Glutamatergic neuron (in vitro differentiated cells): ENCODE data around the gene HHLA2. TPM values are rescaled to one million over a fixed set of nuclear protein-coding genes. Genes with fewer than 3 reads are reported as not detected.

Source experiments
- DNase-seq: peaks from one replicate; pipeline ENCODE4 v3.0.0; 2022
- H3K27ac Mint-ChIP-seq: one replicate; pipeline ENCODE4 v1.8.0; 2020; ENCODE audit warnings: mild to moderate bottlenecking, mixed read lengths, inconsistent platforms; ENCODE audit not compliant: unreplicated experiment
- H3K27me3 Mint-ChIP-seq: one replicate; pipeline ENCODE4 v1.8.0; 2020; ENCODE audit warnings: mild to moderate bottlenecking, moderate library complexity, mixed read lengths, inconsistent platforms; ENCODE audit not compliant: unreplicated experiment
- H3K36me3 Mint-ChIP-seq: one replicate; pipeline ENCODE4 v1.8.0; 2020; ENCODE audit warnings: mild to moderate bottlenecking, mixed read lengths, inconsistent platforms; ENCODE audit not compliant: unreplicated experiment
- H3K4me1 Mint-ChIP-seq: one replicate; pipeline ENCODE4 v1.8.0; 2020; ENCODE audit warnings: mild to moderate bottlenecking, low read depth, mixed read lengths, inconsistent platforms; ENCODE audit not compliant: unreplicated experiment
- H3K4me3 Mint-ChIP-seq: one replicate; pipeline ENCODE4 v1.8.0; 2020; ENCODE audit warnings: mild to moderate bottlenecking, mixed read lengths, inconsistent platforms; ENCODE audit not compliant: unreplicated experiment
- H3K9me3 Mint-ChIP-seq: one replicate; pipeline ENCODE4 v1.8.0; 2020; ENCODE audit warnings: mild to moderate bottlenecking, moderate library complexity, mixed read lengths, inconsistent platforms; ENCODE audit not compliant: unreplicated experiment
- total RNA-seq: library from RNA; stranded (reverse); fragmentation: NEBNext Ultra II Directional; extraction: Animal tissue kit (Norgen Biotek cat#: 25700); gene quantifications from one replicate; pipeline ENCODE4 v1.2.1, GENCODE V29; 2021; ENCODE audit not compliant: unreplicated experiment
- TF ChIP-seq, protein P1 (sequence below): fragments of 200-600 bp; sonication (generic); IDR thresholded peaks from one replicate; pipeline ENCODE4 v1.5.0; 2021; ENCODE audit not compliant: partially characterized antibody, unreplicated experiment

Gene HHLA2
- total RNA-seq, 1 donor from 2014 or later = not detected

DNA sequence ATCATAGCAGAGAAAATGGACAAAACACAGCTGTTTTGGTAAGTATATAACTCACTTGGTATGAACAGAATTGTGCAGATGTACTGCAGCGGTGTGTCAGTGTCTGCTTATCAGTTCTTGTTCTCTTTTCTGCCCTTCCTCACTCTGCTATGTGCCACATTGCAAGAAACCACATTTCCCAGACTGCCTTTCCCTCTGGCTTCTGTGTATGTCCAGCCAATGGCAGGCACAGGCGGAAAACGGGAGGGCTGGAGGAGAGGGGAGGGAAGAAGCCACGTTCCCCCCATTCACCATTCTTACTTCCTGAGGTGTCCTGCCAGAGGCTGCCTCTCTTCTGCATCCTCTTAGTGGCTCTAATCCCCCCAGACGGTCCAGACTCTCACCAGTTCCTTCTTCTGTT lies 15.4 kb downstream of the HHLA2 start:
- Mint-ChIP-seq H3K27ac (no peak overlapping the region), H3K4me3 (no peak overlapping the region), H3K27me3 (no peaks in the 10 kb centered on the region), H3K36me3 (no peaks in the 10 kb centered on the region), H3K4me1 (peaks cover 2% of the 10 kb centered on the region), H3K9me3 (no peaks in the 10 kb centered on the region)
- TF ChIP-seq, protein P1, sequence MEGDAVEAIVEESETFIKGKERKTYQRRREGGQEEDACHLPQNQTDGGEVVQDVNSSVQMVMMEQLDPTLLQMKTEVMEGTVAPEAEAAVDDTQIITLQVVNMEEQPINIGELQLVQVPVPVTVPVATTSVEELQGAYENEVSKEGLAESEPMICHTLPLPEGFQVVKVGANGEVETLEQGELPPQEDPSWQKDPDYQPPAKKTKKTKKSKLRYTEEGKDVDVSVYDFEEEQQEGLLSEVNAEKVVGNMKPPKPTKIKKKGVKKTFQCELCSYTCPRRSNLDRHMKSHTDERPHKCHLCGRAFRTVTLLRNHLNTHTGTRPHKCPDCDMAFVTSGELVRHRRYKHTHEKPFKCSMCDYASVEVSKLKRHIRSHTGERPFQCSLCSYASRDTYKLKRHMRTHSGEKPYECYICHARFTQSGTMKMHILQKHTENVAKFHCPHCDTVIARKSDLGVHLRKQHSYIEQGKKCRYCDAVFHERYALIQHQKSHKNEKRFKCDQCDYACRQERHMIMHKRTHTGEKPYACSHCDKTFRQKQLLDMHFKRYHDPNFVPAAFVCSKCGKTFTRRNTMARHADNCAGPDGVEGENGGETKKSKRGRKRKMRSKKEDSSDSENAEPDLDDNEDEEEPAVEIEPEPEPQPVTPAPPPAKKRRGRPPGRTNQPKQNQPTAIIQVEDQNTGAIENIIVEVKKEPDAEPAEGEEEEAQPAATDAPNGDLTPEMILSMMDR = no peak
- no peak for DNase-seq

- Mint-ChIP-seq H3K9me3 (no peaks in the 10 kb centered on the region), H3K4me1 (peaks cover 2% of the 10 kb centered on the region), H3K36me3 (no peaks in the 10 kb centered on the region), H3K27ac (no peak overlapping the region), H3K4me3 (no peak overlapping the region), H3K27me3 (no peaks in the 10 kb centered on the region)
- TF ChIP-seq, protein P1 = no peak
- no peak for DNase-seq
These were observed 16.3 kb downstream of the HHLA2 start for GRCh38 chr3:108312656-108313055.

DNA sequence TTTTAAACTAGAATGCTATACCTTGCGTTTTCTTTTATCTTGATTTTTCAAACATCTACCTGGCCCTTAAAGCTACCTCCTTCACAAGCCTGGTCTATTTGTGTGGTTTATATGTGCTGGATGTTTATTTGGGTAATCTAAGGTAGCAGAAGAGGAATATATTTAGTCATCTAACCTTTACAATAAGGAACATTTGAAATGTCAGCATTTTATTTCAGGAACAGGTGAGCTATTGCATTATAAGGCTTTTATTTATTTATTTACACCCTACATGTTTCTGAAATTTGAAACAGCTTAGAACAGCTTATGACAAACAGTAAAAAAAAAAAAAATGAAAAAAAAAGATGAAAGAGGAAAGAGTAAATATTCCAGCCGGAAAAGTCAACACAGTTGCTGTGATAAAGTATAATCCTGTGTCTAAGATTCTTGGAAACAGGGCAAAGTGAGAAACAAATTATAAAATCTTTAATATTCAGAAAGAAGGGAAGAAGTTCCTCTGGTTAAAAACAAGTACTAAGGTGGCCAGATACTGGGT lies 19.5 kb downstream of the HHLA2 start:
- TF ChIP-seq, protein P1 = no peak
- Mint-ChIP-seq H3K4me1 (peaks cover 2% of the 10 kb centered on the region), H3K27me3 (no peaks in the 10 kb centered on the region), H3K36me3 (no peaks in the 10 kb centered on the region), H3K27ac (no peak overlapping the region), H3K9me3 (no peaks in the 10 kb centered on the region), H3K4me3 (no peak overlapping the region)
- DNase-seq = no peak

DNA sequence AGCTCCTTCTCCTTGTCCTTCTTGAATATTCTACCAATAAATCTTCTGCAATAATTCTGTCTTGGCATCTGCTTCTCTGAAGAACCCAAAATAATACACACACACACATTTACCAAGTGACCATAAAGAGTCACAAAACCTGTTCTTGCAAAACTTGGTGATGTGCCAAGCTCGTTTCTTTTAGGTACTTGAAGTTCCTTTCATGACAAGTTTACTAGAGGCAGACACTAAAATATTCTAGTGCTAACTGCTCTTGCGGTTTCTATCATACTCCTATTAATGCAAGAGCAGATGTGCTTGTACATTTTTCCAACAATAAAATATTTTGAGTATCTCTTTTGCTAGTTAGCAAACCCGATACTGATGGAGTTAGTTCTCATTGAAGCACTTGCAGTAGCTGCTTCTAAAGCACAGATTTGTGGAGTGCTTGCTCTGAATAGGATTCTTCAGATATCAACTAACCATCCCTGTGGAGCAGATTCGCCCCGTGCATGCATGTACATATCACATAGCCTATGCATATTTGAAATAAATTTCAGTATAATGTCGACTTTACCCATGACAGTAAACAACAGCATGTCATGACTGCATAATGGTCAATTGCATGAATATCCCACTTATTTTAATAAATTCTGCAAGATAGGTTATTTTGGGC lies 23.2 kb downstream of the HHLA2 start:
- no peaks in the 10 kb centered on the region for H3K9me3 Mint-ChIP-seq
- H3K27me3 Mint-ChIP-seq = no peaks in the 10 kb centered on the region
- no peaks in the 10 kb centered on the region for H3K4me1 Mint-ChIP-seq
- DNase-seq = no peak
- no peak overlapping the region for H3K4me3 Mint-ChIP-seq
- no peak overlapping the region for H3K27ac Mint-ChIP-seq
- no peaks in the 10 kb centered on the region for H3K36me3 Mint-ChIP-seq
- TF ChIP-seq, protein P1 = no peak

DNA sequence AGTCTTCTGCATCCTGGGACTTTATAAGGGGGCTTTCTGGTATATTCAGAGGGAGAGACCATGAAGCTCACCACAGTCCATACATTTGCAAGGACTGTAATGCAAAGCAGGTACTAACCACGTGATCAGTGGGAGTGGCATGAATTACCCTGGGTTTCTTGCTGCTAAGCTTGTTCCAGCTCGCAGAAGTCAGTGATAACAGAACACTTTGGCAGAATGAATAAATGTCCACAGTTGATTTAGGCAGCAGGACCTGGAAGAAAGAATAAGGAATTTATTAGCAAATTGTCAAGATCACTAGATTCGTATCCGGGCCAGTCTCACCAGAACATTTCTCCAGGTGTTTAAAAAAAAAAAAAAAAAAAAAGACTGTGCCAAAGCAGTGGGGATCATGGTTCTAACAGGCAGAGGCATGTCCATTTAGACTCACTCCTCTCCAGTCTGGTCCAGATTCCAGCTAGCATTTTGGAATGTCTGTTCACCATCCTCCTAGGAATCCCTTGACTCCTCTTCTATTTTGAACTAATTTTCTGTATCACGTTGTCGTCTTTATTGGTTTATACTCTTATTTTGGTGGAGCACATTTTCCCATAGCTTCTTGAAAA lies 24.5 kb downstream of the HHLA2 start:
- no peaks in the 10 kb centered on the region for H3K4me1 Mint-ChIP-seq

More for the DNA sequence above, 24.5 kb downstream of the HHLA2 start:
- TF ChIP-seq, protein P1 = no peak
- H3K9me3 Mint-ChIP-seq = no peaks in the 10 kb centered on the region
- H3K27me3 Mint-ChIP-seq = no peaks in the 10 kb centered on the region
- no peak overlapping the region for H3K27ac Mint-ChIP-seq
- no peak overlapping the region for H3K4me3 Mint-ChIP-seq
- no peak for DNase-seq
- H3K36me3 Mint-ChIP-seq = no peaks in the 10 kb centered on the region
